ENCODE measurements around the gene PRKRA. TPM values are rescaled to one million over a fixed set of nuclear protein-coding genes. Genes with fewer than 3 reads are reported as not detected.

The PRKRA gene
- total RNA-seq, 1 experiment from 2014 or later = 60.2 TPM

DNA sequence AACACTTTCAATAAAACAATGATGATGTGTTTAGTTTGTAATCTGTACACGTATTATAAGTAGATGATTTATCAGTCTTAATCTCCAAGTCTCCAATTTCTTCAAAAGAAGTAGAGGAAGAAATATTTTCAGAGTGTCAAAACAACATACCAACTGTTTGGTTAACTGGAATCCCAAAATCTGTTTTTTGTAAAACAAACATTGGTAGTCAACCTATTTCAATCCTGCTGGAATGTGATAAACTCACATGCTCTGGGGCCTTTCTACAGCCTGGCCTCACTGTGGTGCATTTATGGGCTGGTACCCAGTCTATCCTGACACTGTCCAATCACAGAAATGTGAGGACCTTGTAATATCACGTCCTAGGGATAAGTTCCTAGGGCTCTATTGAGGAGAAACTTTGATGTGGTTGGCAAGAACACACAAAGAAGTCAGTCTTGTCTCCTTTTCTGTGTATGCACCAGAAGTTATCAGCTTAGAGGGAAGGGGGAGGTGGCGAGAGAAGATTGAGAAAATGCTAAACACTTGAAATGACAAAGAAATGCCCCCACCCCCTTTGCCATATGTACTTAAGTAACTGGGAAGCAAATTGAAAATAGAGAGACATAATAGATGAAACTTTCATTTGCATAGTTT is 47.2 kb downstream of the PRKRA start:
- no peaks in the 10 kb centered on the region; the same call in 1 of the 2 replicates for H3K4me1 ChIP-seq
- no peaks in the 10 kb centered on the region for H3K36me3 ChIP-seq (ENCODE audit: control insufficient read depth, insufficient read depth, low read length)
- CTCF ChIA-PET = interaction anchor here (1.3 kb wide), 1 partner anchor 11 kb away, joined by 6 read pairs; no protein-coding TSS in a partner anchor
- no peaks in the 10 kb centered on the region for H3K9me3 Mint-ChIP-seq (ENCODE audit: unreplicated experiment)
- H3K9me3 ChIP-seq = no peaks in the 10 kb centered on the region
- H3K4me3 Mint-ChIP-seq (ENCODE audit: unreplicated experiment) = no peak overlapping the region
- POLR2A ChIA-PET = interaction anchor here (0.6 kb wide), 1 partner anchor 11 kb away, joined by 3 read pairs; no protein-coding TSS in a partner anchor
- TF ChIP-seq CTCF (IDR thresholded peaks at IDR 0.05; ENCODE audit: insufficient read depth in 1 of 2, low read depth in 1 of 2, low read length in 1 of 2, severe bottlenecking in 1 of 2, unreplicated experiment in 1 of 2) = no peak
- no peak overlapping the region for H3K4me3 ChIP-seq (ENCODE audit: low read depth, low read length)
- H3K4me1 Mint-ChIP-seq (ENCODE audit: low read depth, unreplicated experiment) = peaks cover 14% of the 10 kb centered on the region
- intact Hi-C loops (cut with micrococcal nuclease; ENCODE audit: unreplicated experiment) = no loop called here
- H3K36me3 Mint-ChIP-seq (ENCODE audit: insufficient read depth, unreplicated experiment) = no peaks in the 10 kb centered on the region
- no TSS peak for BruUV-seq (replicated peaks)
- no peaks in the 10 kb centered on the region for H3K27me3 Mint-ChIP-seq (ENCODE audit: insufficient read depth, unreplicated experiment)
- no peak for DNase-seq
- no peak overlapping the region for H3K27ac Mint-ChIP-seq (ENCODE audit: unreplicated experiment)
- no peaks in the 10 kb centered on the region for H3K27me3 ChIP-seq (replicated peaks; ENCODE audit: control insufficient read depth, insufficient read depth, low read length)

GRCh38 chr2:178401994-178402437 is 49.0 kb downstream of the PRKRA start:
- no peak overlapping the region for H3K27ac Mint-ChIP-seq (ENCODE audit: unreplicated experiment)
- ChIA-PET POLR2A (no interaction called here), CTCF (interaction anchor here (1.4 kb wide), 1 partner anchor 17 kb away, joined by 4 read pairs; no protein-coding TSS in a partner anchor)

More at GRCh38 chr2:178401994-178402437, 49.0 kb downstream of the PRKRA start:
- Histone ChIP-seq H3K27me3 (replicated peaks; ENCODE audit: control insufficient read depth, insufficient read depth, low read length) (no peaks in the 10 kb centered on the region), H3K4me1 (no peaks in the 10 kb centered on the region; the same call in 1 of the 2 replicates), H3K4me3 (ENCODE audit: low read depth, low read length) (no peak overlapping the region), H3K36me3 (ENCODE audit: control insufficient read depth, insufficient read depth, low read length) (no peaks in the 10 kb centered on the region), H3K9me3 (no peaks in the 10 kb centered on the region)
- Mint-ChIP-seq H3K4me3 (ENCODE audit: unreplicated experiment) (no peak overlapping the region), H3K4me1 (ENCODE audit: low read depth, unreplicated experiment) (peaks cover 14% of the 10 kb centered on the region), H3K9me3 (ENCODE audit: unreplicated experiment) (no peaks in the 10 kb centered on the region), H3K36me3 (ENCODE audit: insufficient read depth, unreplicated experiment) (no peaks in the 10 kb centered on the region), H3K27me3 (ENCODE audit: insufficient read depth, unreplicated experiment) (no peaks in the 10 kb centered on the region)
- no TSS peak for BruUV-seq (replicated peaks)
- no peak for DNase-seq
- intact Hi-C loops (cut with micrococcal nuclease; ENCODE audit: unreplicated experiment) = no loop called here
- TF ChIP-seq CTCF (IDR thresholded peaks at IDR 0.05; ENCODE audit: insufficient read depth in 1 of 2, low read depth in 1 of 2, low read length in 1 of 2, severe bottlenecking in 1 of 2, unreplicated experiment in 1 of 2) = no peak

Data from Caco-2 (cell line).